Keratinocyte (primary cell): ENCODE data around the gene ZBBX. TPM values are rescaled to one million over a fixed set of nuclear protein-coding genes. Genes with fewer than 3 reads are reported as not detected.

Experiments used
- DNase-seq: peaks from one replicate; pipeline ENCODE4 v3.0.0-alpha.2; 2011; ENCODE audit warnings: low read depth, missing footprints, low spot score
- FAIRE-seq: peaks from 2 replicates; lab custom pipeline; 2011; peaks lifted over from hg19 to GRCh38; lab: Jason Lieb, UNC
- H2AFZ ChIP-seq: 2 replicates; pipeline ENCODE4 v1.6.0; 2012; ENCODE audit warnings: low read length, control low read depth, inconsistent platforms; ENCODE audit not compliant: control insufficient read depth
- H3K27ac ChIP-seq: 2 replicates; pipeline ENCODE4 v1.5.1; 2011; ENCODE audit warnings: low read length; ENCODE audit not compliant: control insufficient read depth, insufficient read depth
- H3K27me3 ChIP-seq: 3 replicates; pipeline ENCODE4 v1.6.0; 2011; ENCODE audit warnings: low read length; ENCODE audit not compliant: control insufficient read depth, insufficient read depth; ENCODE audit errors: extremely low read depth
- H3K36me3 ChIP-seq, 2 experiments: 2 replicates in 1 of 2; 3 replicates in 1 of 2; pipeline ENCODE4 v1.5.1; 2011; ENCODE audit warnings: low read length in 2 of 2, mild to moderate bottlenecking in 1 of 2; ENCODE audit not compliant: control insufficient read depth in 2 of 2, insufficient read depth in 2 of 2; ENCODE audit errors: extremely low read depth in 1 of 2
- H3K4me1 ChIP-seq: 3 replicates; pipeline ENCODE4 v1.5.1; 2011; ENCODE audit warnings: low read length; ENCODE audit not compliant: control insufficient read depth, insufficient read depth; ENCODE audit errors: extremely low read depth
- H3K4me2 ChIP-seq: 3 replicates; pipeline ENCODE4 v1.6.0; 2011; ENCODE audit warnings: low read depth, low read length; ENCODE audit not compliant: control insufficient read depth, insufficient read depth; ENCODE audit errors: extremely low read depth
- H3K4me3 ChIP-seq, 3 experiments: fragments of 200-600 bp in 1 of 3; sonication (generic) in 1 of 3; 2 replicates in 2 of 3; 3 replicates in 1 of 3; pipeline ENCODE4 v1.5.1; 2011 to 2016; ENCODE audit warnings: low read length in 3 of 3, mild to moderate bottlenecking in 3 of 3, control low read depth in 2 of 3, inconsistent platforms in 1 of 3, low read depth in 1 of 3, mixed read lengths in 1 of 3, mixed run types in 1 of 3, moderate library complexity in 1 of 3; ENCODE audit not compliant: control insufficient read depth in 2 of 3, insufficient read depth in 2 of 3; ENCODE audit errors: extremely low read depth in 1 of 3
- H3K79me2 ChIP-seq: 2 replicates; pipeline ENCODE4 v1.6.0; 2012; ENCODE audit warnings: low read length; ENCODE audit not compliant: control insufficient read depth, insufficient read depth
- H3K9ac ChIP-seq: 3 replicates; pipeline ENCODE4 v1.6.0; 2011; ENCODE audit warnings: low read length; ENCODE audit not compliant: control insufficient read depth, insufficient read depth; ENCODE audit errors: extremely low read depth
- H3K9me1 ChIP-seq: 3 replicates; pipeline ENCODE4 v1.6.0; 2011; ENCODE audit warnings: low read length; ENCODE audit not compliant: control insufficient read depth, insufficient read depth; ENCODE audit errors: extremely low read depth
- H3K9me3 ChIP-seq: 2 replicates; pipeline ENCODE4 v1.5.1; 2012; ENCODE audit warnings: low read depth, low read length; ENCODE audit not compliant: control insufficient read depth
- H4K20me1 ChIP-seq: 3 replicates; pipeline ENCODE4 v1.6.0; 2011; ENCODE audit warnings: low read length; ENCODE audit not compliant: control insufficient read depth, insufficient read depth; ENCODE audit errors: extremely low read depth
- EZH2 ChIP-seq: IDR thresholded peaks from one replicate; pipeline ENCODE4 v1.6.1; 2012; ENCODE audit warnings: inconsistent platforms, mild to moderate bottlenecking, low read length, moderate library complexity
- dilution Hi-C: fragments of 300-500 bp; cut with MboI; formaldehyde crosslinking; loops from one replicate; pipeline ENCODE4 v1.7.0; 2020; ENCODE audit warnings: low sequenced_read_pairs; ENCODE audit not compliant: extremely low pct_ligation_motif_present
- polyA plus RNA-seq, 5 experiments: library from polyadenylated mRNA; depleted of rRNA in 3 of 5; stranded (reverse) in 3 of 5; stranded (forward) in 1 of 5; unstranded in 1 of 5; fragments of >200 nt; gene quantifications; 1 replicate in 1 of 5; 2 replicates in 3 of 5; 3 replicates in 1 of 5; pipeline versions ENCODE4 v1.2.1 to v1.2.3, GENCODE V29; 2011 to 2012; ENCODE audit warnings: missing spikeins in 2 of 5, low read depth in 1 of 5, low replicate concordance in 1 of 5
- TF ChIP-seq, protein P1 (sequence below), 3 experiments: IDR thresholded peaks in 1 of 3; conservative IDR thresholded peaks in 1 of 3; optimal IDR thresholded peaks in 1 of 3; 2 replicates in 2 of 3; 3 replicates in 1 of 3; pipeline versions ENCODE3 to v1.5.1; 2011; ENCODE audit warnings: low read length in 3 of 3, mild to moderate bottlenecking in 3 of 3, moderate library complexity in 2 of 3, control low read depth in 1 of 3, inconsistent platforms in 1 of 3; ENCODE audit not compliant: insufficient read depth in 2 of 3; ENCODE audit errors: extremely low read depth in 1 of 3

ZBBX gene
- polyA plus RNA-seq, 1 donor (not counting 4 experiments of a cell fraction or from before 2014, with no cell fraction given), result not detected

DNA sequence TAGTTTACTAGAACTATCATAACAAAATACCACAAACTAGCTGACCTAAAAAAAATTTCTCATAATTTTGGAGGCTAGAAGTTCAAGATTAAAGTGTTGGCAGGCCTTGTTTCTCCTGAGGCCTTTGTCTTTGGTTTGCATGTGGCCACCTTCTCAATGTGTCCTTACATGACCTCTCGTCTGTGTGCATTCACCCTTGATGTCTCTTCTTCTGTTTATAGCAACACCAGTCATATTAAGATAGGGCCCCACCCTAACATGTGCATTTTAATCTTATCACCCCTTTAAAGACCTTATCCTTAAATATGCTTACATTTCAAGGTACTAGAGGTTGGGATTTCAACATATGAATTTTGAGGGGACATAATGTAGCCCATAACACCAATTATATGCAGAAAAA, 177.0 kb downstream of the ZBBX start:
- TF ChIP-seq, protein P1, sequence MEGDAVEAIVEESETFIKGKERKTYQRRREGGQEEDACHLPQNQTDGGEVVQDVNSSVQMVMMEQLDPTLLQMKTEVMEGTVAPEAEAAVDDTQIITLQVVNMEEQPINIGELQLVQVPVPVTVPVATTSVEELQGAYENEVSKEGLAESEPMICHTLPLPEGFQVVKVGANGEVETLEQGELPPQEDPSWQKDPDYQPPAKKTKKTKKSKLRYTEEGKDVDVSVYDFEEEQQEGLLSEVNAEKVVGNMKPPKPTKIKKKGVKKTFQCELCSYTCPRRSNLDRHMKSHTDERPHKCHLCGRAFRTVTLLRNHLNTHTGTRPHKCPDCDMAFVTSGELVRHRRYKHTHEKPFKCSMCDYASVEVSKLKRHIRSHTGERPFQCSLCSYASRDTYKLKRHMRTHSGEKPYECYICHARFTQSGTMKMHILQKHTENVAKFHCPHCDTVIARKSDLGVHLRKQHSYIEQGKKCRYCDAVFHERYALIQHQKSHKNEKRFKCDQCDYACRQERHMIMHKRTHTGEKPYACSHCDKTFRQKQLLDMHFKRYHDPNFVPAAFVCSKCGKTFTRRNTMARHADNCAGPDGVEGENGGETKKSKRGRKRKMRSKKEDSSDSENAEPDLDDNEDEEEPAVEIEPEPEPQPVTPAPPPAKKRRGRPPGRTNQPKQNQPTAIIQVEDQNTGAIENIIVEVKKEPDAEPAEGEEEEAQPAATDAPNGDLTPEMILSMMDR (optimal IDR thresholded peaks at IDR 0.05 in 1 of 3, IDR thresholded peaks at IDR 0.05 in 1 of 3, conservative IDR thresholded peaks at IDR 0.05 in 1 of 3; ENCODE audit: extremely low read depth in 1 of 3, insufficient read depth in 2 of 3, low read length in 3 of 3), result no peak
- TF ChIP-seq EZH2, result no peak
- no peaks in the 10 kb centered on the region for H3K9me3 ChIP-seq
- DNase-seq, result no peak
- H3K27me3 ChIP-seq, result no peaks in the 10 kb centered on the region
- H3K27ac ChIP-seq, result no peak overlapping the region
- H3K4me3 ChIP-seq, result no peak overlapping the region
- no peaks in the 10 kb centered on the region for H3K4me1 ChIP-seq
- dilution Hi-C loops, result no loop called here
- H2AFZ ChIP-seq, result no peak overlapping the region
- no peak overlapping the region for H3K9ac ChIP-seq
- H3K79me2 ChIP-seq, result no peaks in the 10 kb centered on the region
- no peak overlapping the region for H3K4me2 ChIP-seq
- no peaks in the 10 kb centered on the region for H3K9me1 ChIP-seq
- H3K36me3 ChIP-seq, result no peaks in the 10 kb centered on the region
- no peak for FAIRE-seq
- no peaks in the 10 kb centered on the region for H4K20me1 ChIP-seq

DNA sequence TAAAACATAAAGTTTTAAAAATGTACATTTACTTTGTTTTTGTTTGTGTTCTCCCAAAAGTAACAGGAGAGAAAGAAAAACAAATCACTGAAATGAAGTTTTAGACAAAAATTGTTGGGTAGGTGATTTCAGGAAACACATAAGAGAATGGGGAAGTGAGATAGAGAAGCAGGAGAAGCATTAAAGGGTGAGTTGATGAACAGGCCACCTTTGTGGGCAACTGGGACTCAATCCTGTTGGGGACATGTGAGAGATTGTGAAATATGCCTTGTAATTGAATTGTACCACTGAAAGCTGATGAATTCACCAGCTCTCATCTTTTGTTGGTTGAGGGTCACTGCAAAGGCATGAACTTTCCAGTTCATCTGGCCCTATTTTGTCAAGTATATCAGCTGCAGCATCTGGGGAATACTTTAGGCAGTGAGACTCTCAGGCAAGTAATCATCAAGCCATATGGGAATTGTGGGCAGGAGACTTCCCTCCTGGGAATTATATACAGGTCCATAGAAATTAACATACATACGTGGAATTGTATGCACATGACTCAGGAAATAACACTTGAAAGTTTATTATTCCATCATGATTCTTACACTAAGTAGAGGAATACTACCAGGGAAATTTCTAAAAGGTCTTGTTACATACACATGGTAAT, 181.0 kb downstream of the ZBBX start:
- Histone ChIP-seq H3K27ac (no peak overlapping the region), H2AFZ (no peak overlapping the region), H4K20me1 (no peaks in the 10 kb centered on the region), H3K4me1 (no peaks in the 10 kb centered on the region), H3K79me2 (no peaks in the 10 kb centered on the region), H3K9me3 (no peaks in the 10 kb centered on the region), H3K27me3 (no peaks in the 10 kb centered on the region), H3K4me3 (no peak overlapping the region), H3K4me2 (no peak overlapping the region), H3K36me3 (no peaks in the 10 kb centered on the region), H3K9ac (no peak overlapping the region), H3K9me1 (no peaks in the 10 kb centered on the region)
- dilution Hi-C loops, result no loop called here
- FAIRE-seq (no peak), DNase-seq (no peak)
- TF ChIP-seq, protein P1 (optimal IDR thresholded peaks at IDR 0.05 in 1 of 3, IDR thresholded peaks at IDR 0.05 in 1 of 3, conservative IDR thresholded peaks at IDR 0.05 in 1 of 3; ENCODE audit: extremely low read depth in 1 of 3, insufficient read depth in 2 of 3, low read length in 3 of 3), result no peak
- TF ChIP-seq EZH2, result no peak

Other genes with a start within 250 kb of the ZBBX start
- not detected in 3 replicates for gene SERPINI2, start 93.7 kb upstream of the ZBBX start, polyA plus RNA-seq